Ovary (tissue), 10 donors: ENCODE data around the gene SMR3A. TPM values are rescaled to one million over a fixed set of nuclear protein-coding genes. Genes with fewer than 3 reads are reported as not detected.

Experiments
- DNase-seq, 5 donors: peaks; one replicate each; pipeline ENCODE4 v3.0.0-alpha.2; 2019 to 2020
- H3K27ac ChIP-seq, 2 donors: fragments of 200-600 bp; one replicate each; pipeline versions ENCODE4 v1.5.1 to v1.8.0; 2019 to 2022
- H3K27me3 ChIP-seq: fragments of 200-600 bp; one replicate; pipeline ENCODE4 v1.8.0; 2022
- H3K36me3 ChIP-seq: fragments of 200-600 bp; sonication (generic); one replicate; pipeline ENCODE4 v1.5.1; 2019
- H3K4me1 ChIP-seq: one replicate; pipeline ENCODE4 v1.8.1; 2013; ENCODE audit warnings: mild to moderate bottlenecking, moderate library complexity; ENCODE audit not compliant: insufficient read depth
- H3K4me3 ChIP-seq: fragments of 200-600 bp; sonication (generic); one replicate; pipeline ENCODE4 v1.5.1; 2017
- H3K9me3 ChIP-seq, 2 donors: fragments of 200-600 bp in 1 of 2; sonication (generic) in 1 of 2; one replicate each; pipeline versions ENCODE4 v1.5.1 to v1.8.1; 2013 to 2019; ENCODE audit warnings: mild to moderate bottlenecking in 1 of 2, moderate library complexity in 1 of 2
- CTCF ChIP-seq, 3 donors: fragments of 450-650 bp in 2 of 3; fragments of 200-600 bp in 1 of 3; IDR thresholded peaks; one replicate each; pipeline versions ENCODE4 v1.5.1 to v1.8.0; 2016 to 2022; ENCODE audit warnings: antibody characterized with exemption in 3 of 3, mild to moderate bottlenecking in 1 of 3
- EP300 ChIP-seq: sonication (generic); formaldehyde crosslinking; IDR thresholded peaks from one replicate; pipeline ENCODE4 v1.6.1; 2017; ENCODE audit warnings: antibody characterized with exemption
- POLR2A ChIP-seq: fragments of 450-650 bp; IDR thresholded peaks from one replicate; pipeline ENCODE4 v1.6.1; 2017; ENCODE audit warnings: antibody characterized with exemption, mild to moderate bottlenecking, moderate library complexity
- WGBS, 3 donors: extraction: QIAGEN DNeasy Blood & Tissue Kit in 1 of 3; methylation state at CpG; one replicate each; pipeline versions ENCODE4 v1.1.5 to v1.1.7; 2013 to 2017; 5-methylcytosine and 5-hydroxymethylcytosine counted together
- intact Hi-C, 4 donors: fragments of 100-400 bp; cut with DNase I; formaldehyde crosslinking; loops; one replicate each; pipeline versions ENCODE4 v1.11.0 to v1.15.1; 2022 to 2023
- long read RNA-seq, 3 donors: library from polyadenylated mRNA in 2 of 3; unstranded in 2 of 3; transcript quantifications; one replicate each; pipeline ENCODE4 v2.0.0 and lab custom pipeline, GENCODE V29; 2021 to 2026
- polyA plus RNA-seq, 2 donors: library from polyadenylated mRNA; stranded (reverse); fragments of 200-250 nt in 1 of 2; fragments of 350-450 nt in 1 of 2; fragmentation: Illumina TruSeq in 1 of 2; extraction: RNeasy Lipid Tissue Mini Kit (QIAGEN cat#74804) in 1 of 2; gene quantifications; one replicate each; pipeline ENCODE4 v1.2.3, GENCODE V29; 2013 to 2014
- total RNA-seq, 7 donors: library from RNA; depleted of rRNA in 2 of 7; stranded (reverse); fragments of >200 nt in 2 of 7; fragmentation: NEBNext Ultra II Directional in 3 of 7; extraction: Animal tissue kit (Norgen Biotek cat#: 25700) in 3 of 7; gene quantifications; one replicate each; pipeline versions ENCODE4 v1.1.0 to v1.2.4, GENCODE V29; 2016 to 2023
- donor health status: DM: no; HTN: no; CAD: no; lungs with moderate emphysema.
- donor health status: DM: no; HTN: no; CAD: no.
- donor health status: Bipolar disorder and iron deficiency.
- donor health status: DM: yes; HTN: yes; CAD: no.
- donor health status: DM: no; HTN: no; CAD: no.
- donor health status: DM: yes; HTN: yes; CAD: no.

Gene SMR3A
- total RNA-seq (not detected), polyA plus RNA-seq (not detected)
- long read RNA-seq, donor 1 = 0 reads
- long read RNA-seq, donor 2 = 0 reads
- long read RNA-seq, donor 3 = 0 reads

GRCh38 chr4:70360460-70360859, at the start of gene SMR3A:
Gene SMR3A (plus strand): TSS chr4:70360760. CDS start chr4:70362116, 1,356 bp downstream.
- H3K4me1 ChIP-seq = no peaks in the 10 kb centered on the region
- TF ChIP-seq EP300 = no peak
- TF ChIP-seq POLR2A = no peak
- no peak for TF ChIP-seq CTCF (IDR thresholded peaks at IDR 0.05)
- intact Hi-C loops = no loop called here
- no peaks in the 10 kb centered on the region for H3K27me3 ChIP-seq
- 19 to 27% (median 19%) methylated on average over 3 of the region's 3 CpGs for WGBS, 3 donors
- H3K4me3 ChIP-seq = no peak within 1 kb of the TSS
- no peaks in the 10 kb centered on the region for H3K9me3 ChIP-seq
- H3K27ac ChIP-seq = no peak within 1 kb of the TSS
- H3K36me3 ChIP-seq = no peaks in the 10 kb centered on the region
- no peak for DNase-seq

- Histone ChIP-seq H3K4me3 (no peak overlapping the region), H3K4me1 (no peaks in the 10 kb centered on the region), H3K27me3 (no peaks in the 10 kb centered on the region), H3K36me3 (no peaks in the 10 kb centered on the region), H3K9me3 (no peaks in the 10 kb centered on the region), H3K27ac (no peak overlapping the region)
- DNase-seq = no peak
- TF ChIP-seq EP300 = no peak
- no peak for TF ChIP-seq CTCF (IDR thresholded peaks at IDR 0.05)
- TF ChIP-seq POLR2A = no peak
- intact Hi-C loops = no loop called here
These were observed 46.8 kb upstream of the SMR3A start for GRCh38 chr4:70313736-70314135.

- WGBS, 3 donors = 0 to 44% (median 31%) methylated on average over 1 of the region's 1 CpG
- intact Hi-C loops = no loop called here
- H3K27ac ChIP-seq = no peak overlapping the region
- no peaks in the 10 kb centered on the region for H3K36me3 ChIP-seq
- H3K4me1 ChIP-seq = no peaks in the 10 kb centered on the region
- no peak overlapping the region for H3K4me3 ChIP-seq
- DNase-seq = no peak
- no peak for TF ChIP-seq EP300
- TF ChIP-seq POLR2A = no peak
- TF ChIP-seq CTCF (IDR thresholded peaks at IDR 0.05) = no peak
- H3K27me3 ChIP-seq = no peaks in the 10 kb centered on the region
- H3K9me3 ChIP-seq = no peaks in the 10 kb centered on the region
These were observed 44.6 kb upstream of the SMR3A start for GRCh38 chr4:70315928-70316327.

- Histone ChIP-seq H3K27ac (no peak overlapping the region), H3K27me3 (no peaks in the 10 kb centered on the region), H3K4me3 (no peak overlapping the region), H3K36me3 (no peaks in the 10 kb centered on the region), H3K9me3 (no peaks in the 10 kb centered on the region), H3K4me1 (no peaks in the 10 kb centered on the region)
- WGBS, 3 donors = 85 to 97% (median 93%) methylated on average over 2 of the region's 2 CpGs
- TF ChIP-seq EP300 = no peak
- TF ChIP-seq CTCF (IDR thresholded peaks at IDR 0.05) = no peak
- TF ChIP-seq POLR2A = no peak
- intact Hi-C loops = no loop called here
- no peak for DNase-seq
These were observed 34.5 kb upstream of the SMR3A start for GRCh38 chr4:70326052-70326451.

GRCh38 chr4:70334681-70335080, 25.9 kb upstream of the SMR3A start, which contains the start of gene CABS1:
Gene CABS1 (plus strand): TSS chr4:70334981. CDS start chr4:70335040, 59 bp downstream.
- H3K9me3 ChIP-seq = no peaks in the 10 kb centered on the region
- no peaks in the 10 kb centered on the region for H3K36me3 ChIP-seq
- DNase-seq = no peak
- H3K4me1 ChIP-seq = no peaks in the 10 kb centered on the region
- intact Hi-C loops = no loop called here
- H3K27me3 ChIP-seq = no peaks in the 10 kb centered on the region
- TF ChIP-seq POLR2A (no peak), CTCF (IDR thresholded peaks at IDR 0.05) (no peak), EP300 (no peak)
- 91 to 94% (median 93%) methylated on average over 3 of the region's 3 CpGs for WGBS, 3 donors
- no peak within 1 kb of the TSS for H3K27ac ChIP-seq
- H3K4me3 ChIP-seq = no peak within 1 kb of the TSS
